ENCODE results near the gene DAP. TPM values are rescaled to one million over a fixed set of nuclear protein-coding genes. Genes with fewer than 3 reads are reported as not detected.

DAP gene
- total RNA-seq, 3 donors from 2014 or later, result 60.8 to 63.8 (median 61.9) TPM

DNA sequence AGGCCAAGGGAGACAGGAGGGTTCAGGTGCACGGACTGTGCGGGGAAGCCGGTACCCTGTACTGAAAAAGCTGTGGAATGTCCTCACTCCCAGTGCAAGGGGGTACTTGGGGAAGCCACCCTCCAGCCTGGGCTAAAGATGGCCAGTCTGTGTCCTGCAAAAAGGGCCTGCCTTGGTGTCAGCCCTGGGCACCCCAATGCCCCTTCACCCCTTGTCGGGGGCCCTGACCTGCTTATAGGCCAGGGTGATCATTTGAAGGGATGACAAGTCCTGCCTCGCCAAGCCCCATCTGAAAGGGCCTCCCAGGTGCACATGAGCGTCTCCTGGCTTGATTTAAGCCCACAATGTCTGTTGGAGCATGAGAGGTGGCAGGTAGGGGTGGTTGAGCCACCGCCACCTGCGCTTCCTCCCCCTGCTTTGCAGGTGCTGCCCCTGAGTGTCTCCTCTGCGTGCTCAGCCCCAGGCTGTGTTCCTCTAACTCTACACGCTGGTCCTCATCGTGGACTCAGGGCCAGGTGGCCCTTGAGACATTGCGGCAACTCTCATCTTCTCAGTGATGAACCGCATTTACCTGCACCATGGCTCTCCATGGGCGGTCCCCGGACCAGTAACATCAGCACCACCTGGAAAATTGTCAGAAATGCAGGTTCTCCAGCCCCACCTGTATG, 100.2 kb downstream of the DAP start:
- intact Hi-C loops (cut with DNase I; ENCODE audit: low total_unique reads), result no loop called here
- no peak for DNase-seq (ENCODE audit: low spot score in 2 of 2)
- TF ChIP-seq POLR2A (IDR thresholded peaks at IDR 0.05) (no peak), POLR2AphosphoS5 (IDR thresholded peaks at IDR 0.05) (no peak)
- TF ChIP-seq, protein P1, sequence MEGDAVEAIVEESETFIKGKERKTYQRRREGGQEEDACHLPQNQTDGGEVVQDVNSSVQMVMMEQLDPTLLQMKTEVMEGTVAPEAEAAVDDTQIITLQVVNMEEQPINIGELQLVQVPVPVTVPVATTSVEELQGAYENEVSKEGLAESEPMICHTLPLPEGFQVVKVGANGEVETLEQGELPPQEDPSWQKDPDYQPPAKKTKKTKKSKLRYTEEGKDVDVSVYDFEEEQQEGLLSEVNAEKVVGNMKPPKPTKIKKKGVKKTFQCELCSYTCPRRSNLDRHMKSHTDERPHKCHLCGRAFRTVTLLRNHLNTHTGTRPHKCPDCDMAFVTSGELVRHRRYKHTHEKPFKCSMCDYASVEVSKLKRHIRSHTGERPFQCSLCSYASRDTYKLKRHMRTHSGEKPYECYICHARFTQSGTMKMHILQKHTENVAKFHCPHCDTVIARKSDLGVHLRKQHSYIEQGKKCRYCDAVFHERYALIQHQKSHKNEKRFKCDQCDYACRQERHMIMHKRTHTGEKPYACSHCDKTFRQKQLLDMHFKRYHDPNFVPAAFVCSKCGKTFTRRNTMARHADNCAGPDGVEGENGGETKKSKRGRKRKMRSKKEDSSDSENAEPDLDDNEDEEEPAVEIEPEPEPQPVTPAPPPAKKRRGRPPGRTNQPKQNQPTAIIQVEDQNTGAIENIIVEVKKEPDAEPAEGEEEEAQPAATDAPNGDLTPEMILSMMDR (IDR thresholded peaks at IDR 0.05), result no peak
- Histone ChIP-seq H3K36me3 (no peaks in the 10 kb centered on the region), H3K9me3 (no peaks in the 10 kb centered on the region), H3K27ac (no peak overlapping the region), H3K4me1 (peaks cover 0 to 6% of the 10 kb centered on the region in 2 donors), H3K27me3 (no peaks in the 10 kb centered on the region), H3K4me3 (no peak overlapping the region)

- intact Hi-C loops (cut with DNase I; ENCODE audit: low total_unique reads), result no loop called here
Measured at GRCh38 chr5:10660135-10660534, 100.9 kb downstream of the DAP start.

GRCh38 chr5:10658265-10658664, 102.8 kb downstream of the DAP start:
- intact Hi-C loops (cut with DNase I; ENCODE audit: low total_unique reads), result no loop called here
- H3K36me3 ChIP-seq, result no peaks in the 10 kb centered on the region
- no peak for DNase-seq (ENCODE audit: low spot score in 2 of 2)
- no peaks in the 10 kb centered on the region for H3K27me3 ChIP-seq
- no peaks in the 10 kb centered on the region for H3K9me3 ChIP-seq
- no peak overlapping the region for H3K27ac ChIP-seq
- peaks cover 0 to under 1% of the 10 kb centered on the region in 2 donors for H3K4me1 ChIP-seq
- H3K4me3 ChIP-seq, result no peak overlapping the region
- TF ChIP-seq POLR2AphosphoS5 (IDR thresholded peaks at IDR 0.05) (no peak), POLR2A (IDR thresholded peaks at IDR 0.05) (no peak)
- TF ChIP-seq, protein P1 (IDR thresholded peaks at IDR 0.05), result no peak

More at GRCh38 chr5:10660135-10660534, 100.9 kb downstream of the DAP start:
- no peak overlapping the region for H3K4me3 ChIP-seq
- H3K9me3 ChIP-seq, result no peaks in the 10 kb centered on the region
- no peak for DNase-seq (ENCODE audit: low spot score in 2 of 2)
- H3K36me3 ChIP-seq, result no peaks in the 10 kb centered on the region
- H3K27me3 ChIP-seq, result no peaks in the 10 kb centered on the region
- no peak overlapping the region for H3K27ac ChIP-seq
- peaks cover 0 to 6% of the 10 kb centered on the region in 2 donors for H3K4me1 ChIP-seq
- TF ChIP-seq POLR2AphosphoS5 (IDR thresholded peaks at IDR 0.05) (no peak), POLR2A (IDR thresholded peaks at IDR 0.05) (no peak)
- TF ChIP-seq, protein P1 (IDR thresholded peaks at IDR 0.05), result no peak

DNA sequence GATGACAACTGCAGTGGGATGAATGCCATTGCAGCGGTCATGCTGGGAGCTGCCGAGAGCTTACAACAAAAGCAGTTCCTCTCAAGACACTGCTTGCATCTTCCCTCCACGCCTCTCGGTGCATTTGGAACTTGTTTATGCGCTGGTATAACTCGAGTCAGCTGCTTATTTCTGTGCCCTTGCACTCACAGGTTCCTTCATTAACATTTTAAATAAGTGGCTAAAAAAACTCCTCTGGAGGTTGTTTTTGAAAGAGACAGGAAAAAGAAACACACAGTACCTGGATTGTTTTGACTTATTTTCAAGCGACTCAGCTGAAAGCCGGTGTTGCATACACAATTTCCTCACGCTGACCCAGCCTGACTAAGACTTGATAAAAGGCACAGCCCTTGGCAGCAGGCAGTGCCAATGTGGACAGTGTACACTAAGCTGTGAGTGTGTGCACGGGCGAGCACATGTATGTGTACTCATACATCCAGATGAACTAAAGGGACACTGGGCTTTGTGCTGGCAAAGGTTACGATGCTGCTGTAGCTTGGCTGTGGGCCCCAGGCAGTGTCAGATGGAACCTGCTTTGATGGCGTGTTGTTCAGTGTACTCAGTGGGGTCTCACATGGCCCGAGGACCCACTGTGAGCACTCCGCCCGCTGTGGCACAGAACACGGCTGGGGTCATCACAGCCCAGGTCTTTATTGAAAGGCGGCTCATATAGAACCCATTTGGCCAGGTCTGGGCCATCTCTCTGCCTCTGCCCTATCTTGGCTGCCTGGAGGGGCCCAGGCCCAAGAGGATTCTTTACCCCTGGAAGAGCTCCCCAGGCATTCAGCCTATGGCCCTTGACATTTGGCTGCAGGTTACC, 104.8 kb downstream of the DAP start:
- no peaks in the 10 kb centered on the region for H3K27me3 ChIP-seq

More for the DNA sequence above, 104.8 kb downstream of the DAP start:
- no peaks in the 10 kb centered on the region for H3K36me3 ChIP-seq
- no peak overlapping the region for H3K4me3 ChIP-seq
- H3K9me3 ChIP-seq, result no peaks in the 10 kb centered on the region
- H3K27ac ChIP-seq, result no peak overlapping the region
- no peaks in the 10 kb centered on the region for H3K4me1 ChIP-seq
- intact Hi-C loops (cut with DNase I; ENCODE audit: low total_unique reads), result no loop called here
- DNase-seq (ENCODE audit: low spot score in 2 of 2), result no peak
- TF ChIP-seq POLR2AphosphoS5 (IDR thresholded peaks at IDR 0.05) (no peak), POLR2A (IDR thresholded peaks at IDR 0.05) (no peak)
- TF ChIP-seq, protein P1 (IDR thresholded peaks at IDR 0.05), result no peak
